Measurements from ENCODE around the gene SLC36A4. TPM values are rescaled to one million over a fixed set of nuclear protein-coding genes. Genes with fewer than 3 reads are reported as not detected.

The SLC36A4 gene
- total RNA-seq, 1 experiment from 2014 or later = 28.2 TPM

DNA sequence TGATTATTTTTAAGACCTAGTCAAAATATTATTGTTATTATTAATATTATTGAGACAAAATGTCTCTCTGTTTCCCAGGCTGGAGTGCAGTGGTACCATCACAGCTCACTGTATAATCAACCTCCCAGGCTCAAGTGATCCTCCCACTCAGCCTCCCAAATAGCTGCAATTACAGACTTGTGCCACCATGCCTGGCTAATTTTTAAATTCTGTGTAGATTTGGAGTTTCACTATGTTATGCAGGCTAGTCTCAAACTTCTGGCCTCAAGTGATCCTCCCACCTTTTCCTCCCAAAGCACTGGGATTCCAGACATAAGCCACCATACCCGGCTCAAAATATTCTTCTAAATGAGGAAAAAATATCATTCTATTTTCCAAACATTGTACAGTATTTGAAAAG is 37.0 kb downstream of the SLC36A4 start:
- intact Hi-C loops (cut with micrococcal nuclease; ENCODE audit: unreplicated experiment) = no loop called here
- BruUV-seq (replicated peaks) = no TSS peak
- no peak for TF ChIP-seq EZH2 (IDR thresholded peaks at IDR 0.05; ENCODE audit: borderline replicate concordance, low read depth, low read length, poor library complexity, severe bottlenecking)
- TF ChIP-seq, protein P1, sequence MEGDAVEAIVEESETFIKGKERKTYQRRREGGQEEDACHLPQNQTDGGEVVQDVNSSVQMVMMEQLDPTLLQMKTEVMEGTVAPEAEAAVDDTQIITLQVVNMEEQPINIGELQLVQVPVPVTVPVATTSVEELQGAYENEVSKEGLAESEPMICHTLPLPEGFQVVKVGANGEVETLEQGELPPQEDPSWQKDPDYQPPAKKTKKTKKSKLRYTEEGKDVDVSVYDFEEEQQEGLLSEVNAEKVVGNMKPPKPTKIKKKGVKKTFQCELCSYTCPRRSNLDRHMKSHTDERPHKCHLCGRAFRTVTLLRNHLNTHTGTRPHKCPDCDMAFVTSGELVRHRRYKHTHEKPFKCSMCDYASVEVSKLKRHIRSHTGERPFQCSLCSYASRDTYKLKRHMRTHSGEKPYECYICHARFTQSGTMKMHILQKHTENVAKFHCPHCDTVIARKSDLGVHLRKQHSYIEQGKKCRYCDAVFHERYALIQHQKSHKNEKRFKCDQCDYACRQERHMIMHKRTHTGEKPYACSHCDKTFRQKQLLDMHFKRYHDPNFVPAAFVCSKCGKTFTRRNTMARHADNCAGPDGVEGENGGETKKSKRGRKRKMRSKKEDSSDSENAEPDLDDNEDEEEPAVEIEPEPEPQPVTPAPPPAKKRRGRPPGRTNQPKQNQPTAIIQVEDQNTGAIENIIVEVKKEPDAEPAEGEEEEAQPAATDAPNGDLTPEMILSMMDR (conservative IDR thresholded peaks at IDR 0.05; ENCODE audit: low read depth, low read length) = no peak
- Histone ChIP-seq H3K4me1 (ENCODE audit: insufficient read depth, low read length, poor library complexity, severe bottlenecking) (no peaks in the 10 kb centered on the region), H3K36me3 (ENCODE audit: insufficient read depth, low read length, poor library complexity, severe bottlenecking) (peaks cover 5% of the 10 kb centered on the region), H3K4me3 (ENCODE audit: low read depth, low read length, poor library complexity, severe bottlenecking) (no peak overlapping the region), H3K27me3 (replicated peaks; ENCODE audit: insufficient read depth, low read depth, low read length, poor library complexity) (no peaks in the 10 kb centered on the region), H3K27ac (ENCODE audit: low read depth, low read length, poor library complexity, severe bottlenecking) (no peak overlapping the region), H3K9me3 (ENCODE audit: low read depth, low read length, poor library complexity, severe bottlenecking) (no peaks in the 10 kb centered on the region)
- ChIA-PET POLR2A (ENCODE audit: low non-redundant PET) (no interaction called here), CTCF (no interaction called here)
- DNase-seq (ENCODE audit: low spot score) = peak; percentile 20

DNA sequence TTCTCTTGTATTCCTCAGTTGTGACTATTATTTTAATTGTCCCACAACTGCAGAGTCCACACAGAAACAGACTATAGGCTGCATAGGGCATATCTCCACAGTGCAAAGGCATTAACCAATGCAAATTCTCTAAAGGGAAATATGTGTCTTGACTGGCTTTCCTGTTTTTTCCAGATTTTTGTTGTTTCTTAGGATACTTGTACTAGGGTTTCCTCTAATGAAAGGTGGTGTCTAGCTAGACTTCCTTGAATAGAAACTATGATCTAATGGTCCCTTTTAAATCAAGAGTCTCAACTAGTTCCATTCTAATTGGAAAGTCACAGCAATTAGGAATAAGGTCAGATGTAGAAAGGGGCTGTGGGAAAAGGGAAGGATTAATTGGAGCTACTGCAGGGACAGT is 37.6 kb downstream of the SLC36A4 start:
- Histone ChIP-seq H3K36me3 (ENCODE audit: insufficient read depth, low read length, poor library complexity, severe bottlenecking) (peaks cover 3% of the 10 kb centered on the region), H3K27me3 (replicated peaks; ENCODE audit: insufficient read depth, low read depth, low read length, poor library complexity) (no peaks in the 10 kb centered on the region), H3K4me1 (ENCODE audit: insufficient read depth, low read length, poor library complexity, severe bottlenecking) (no peaks in the 10 kb centered on the region), H3K4me3 (ENCODE audit: low read depth, low read length, poor library complexity, severe bottlenecking) (no peak overlapping the region), H3K9me3 (ENCODE audit: low read depth, low read length, poor library complexity, severe bottlenecking) (no peaks in the 10 kb centered on the region), H3K27ac (ENCODE audit: low read depth, low read length, poor library complexity, severe bottlenecking) (no peak overlapping the region)
- ChIA-PET CTCF (no interaction called here), POLR2A (ENCODE audit: low non-redundant PET) (no interaction called here)
- no peak for DNase-seq (ENCODE audit: low spot score)
- intact Hi-C loops (cut with micrococcal nuclease; ENCODE audit: unreplicated experiment) = no loop called here
- no peak for TF ChIP-seq EZH2 (IDR thresholded peaks at IDR 0.05; ENCODE audit: borderline replicate concordance, low read depth, low read length, poor library complexity, severe bottlenecking)
- TF ChIP-seq, protein P1 (conservative IDR thresholded peaks at IDR 0.05; ENCODE audit: low read depth, low read length) = no peak
- BruUV-seq (replicated peaks) = no TSS peak

DNA sequence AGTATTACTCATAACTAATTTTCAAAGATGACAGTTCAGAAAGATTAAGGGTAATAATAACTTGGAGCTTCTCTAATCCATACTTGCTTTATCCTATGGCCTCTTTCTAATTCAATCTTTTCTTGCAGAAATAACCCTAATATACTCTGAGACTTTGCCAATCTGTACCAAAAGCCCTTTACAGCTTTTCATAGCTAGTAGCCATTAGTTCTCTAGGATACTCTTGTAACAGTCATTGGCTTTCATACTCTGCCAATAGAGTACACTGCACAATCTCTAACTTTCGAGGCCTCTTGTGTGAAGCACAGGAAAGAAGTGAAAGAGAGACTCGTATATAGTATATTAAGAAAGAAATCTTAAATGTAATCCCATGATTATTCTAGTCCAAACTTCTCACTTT is 38.1 kb downstream of the SLC36A4 start:
- Histone ChIP-seq H3K4me1 (ENCODE audit: insufficient read depth, low read length, poor library complexity, severe bottlenecking) (no peaks in the 10 kb centered on the region), H3K36me3 (ENCODE audit: insufficient read depth, low read length, poor library complexity, severe bottlenecking) (no peaks in the 10 kb centered on the region), H3K9me3 (ENCODE audit: low read depth, low read length, poor library complexity, severe bottlenecking) (no peaks in the 10 kb centered on the region), H3K27ac (ENCODE audit: low read depth, low read length, poor library complexity, severe bottlenecking) (no peak overlapping the region), H3K4me3 (ENCODE audit: low read depth, low read length, poor library complexity, severe bottlenecking) (no peak overlapping the region), H3K27me3 (replicated peaks; ENCODE audit: insufficient read depth, low read depth, low read length, poor library complexity) (no peaks in the 10 kb centered on the region)
- BruUV-seq (replicated peaks) = no TSS peak
- TF ChIP-seq, protein P1 (conservative IDR thresholded peaks at IDR 0.05; ENCODE audit: low read depth, low read length) = no peak
- TF ChIP-seq EZH2 (IDR thresholded peaks at IDR 0.05; ENCODE audit: borderline replicate concordance, low read depth, low read length, poor library complexity, severe bottlenecking) = no peak
- POLR2A ChIA-PET (ENCODE audit: low non-redundant PET) = no interaction called here
- DNase-seq (ENCODE audit: low spot score) = no peak
- intact Hi-C loops (cut with micrococcal nuclease; ENCODE audit: unreplicated experiment) = no loop called here
- CTCF ChIA-PET = no interaction called here

Measured in A673 (cell line).